Dermis blood vessel endothelial cell (primary cell): Measurements from ENCODE around the gene KCTD17. TPM values are rescaled to one million over a fixed set of nuclear protein-coding genes. Genes with fewer than 3 reads are reported as not detected.

ENCODE experiments used
- DNase-seq: peaks from one replicate; pipeline ENCODE4 v3.0.0; 2010
- total RNA-seq: library from RNA; depleted of rRNA; stranded (reverse); fragments of >200 nt; gene quantifications from 2 replicates; pipeline ENCODE4 v1.2.3, GENCODE V29; 2014

The KCTD17 gene
- total RNA-seq, 1 donor from 2014 or later, result 58.2 TPM

DNA sequence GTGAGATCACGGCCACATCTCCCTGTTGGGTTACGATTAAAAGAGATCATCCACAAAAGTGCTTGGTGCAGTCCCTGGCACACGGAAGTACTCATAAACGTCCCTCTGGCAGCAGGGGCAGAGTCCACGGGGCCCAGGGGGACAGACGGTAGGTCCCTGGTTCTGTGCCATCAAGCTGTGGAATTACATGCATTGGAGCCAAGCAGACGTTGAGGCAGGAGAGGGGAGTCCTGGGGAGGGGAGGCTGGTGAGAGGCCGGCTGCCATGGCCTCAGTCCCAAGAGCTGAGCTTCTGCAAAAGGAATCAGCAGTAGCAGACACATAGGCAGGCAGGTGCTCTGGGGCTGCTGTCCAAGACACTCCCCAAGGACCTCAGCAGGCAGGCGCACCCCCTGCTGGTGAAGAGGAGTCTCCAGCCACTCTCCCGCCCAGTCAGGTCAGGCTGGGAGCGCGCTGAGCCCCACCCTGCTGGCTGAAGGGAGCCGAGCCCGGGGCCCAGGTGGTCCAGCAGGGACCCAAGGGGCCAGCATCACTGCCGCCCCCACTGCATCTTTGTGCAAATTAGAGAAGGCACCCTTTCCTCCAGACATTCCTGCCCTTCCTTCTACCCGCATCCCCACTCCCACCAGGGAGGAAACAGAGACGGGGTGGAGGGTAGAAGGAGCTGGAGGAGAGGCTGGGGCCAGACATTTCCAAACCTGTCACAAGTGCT, 7.6 kb upstream of the KCTD17 start:
- peak; percentile 70 for DNase-seq

DNA sequence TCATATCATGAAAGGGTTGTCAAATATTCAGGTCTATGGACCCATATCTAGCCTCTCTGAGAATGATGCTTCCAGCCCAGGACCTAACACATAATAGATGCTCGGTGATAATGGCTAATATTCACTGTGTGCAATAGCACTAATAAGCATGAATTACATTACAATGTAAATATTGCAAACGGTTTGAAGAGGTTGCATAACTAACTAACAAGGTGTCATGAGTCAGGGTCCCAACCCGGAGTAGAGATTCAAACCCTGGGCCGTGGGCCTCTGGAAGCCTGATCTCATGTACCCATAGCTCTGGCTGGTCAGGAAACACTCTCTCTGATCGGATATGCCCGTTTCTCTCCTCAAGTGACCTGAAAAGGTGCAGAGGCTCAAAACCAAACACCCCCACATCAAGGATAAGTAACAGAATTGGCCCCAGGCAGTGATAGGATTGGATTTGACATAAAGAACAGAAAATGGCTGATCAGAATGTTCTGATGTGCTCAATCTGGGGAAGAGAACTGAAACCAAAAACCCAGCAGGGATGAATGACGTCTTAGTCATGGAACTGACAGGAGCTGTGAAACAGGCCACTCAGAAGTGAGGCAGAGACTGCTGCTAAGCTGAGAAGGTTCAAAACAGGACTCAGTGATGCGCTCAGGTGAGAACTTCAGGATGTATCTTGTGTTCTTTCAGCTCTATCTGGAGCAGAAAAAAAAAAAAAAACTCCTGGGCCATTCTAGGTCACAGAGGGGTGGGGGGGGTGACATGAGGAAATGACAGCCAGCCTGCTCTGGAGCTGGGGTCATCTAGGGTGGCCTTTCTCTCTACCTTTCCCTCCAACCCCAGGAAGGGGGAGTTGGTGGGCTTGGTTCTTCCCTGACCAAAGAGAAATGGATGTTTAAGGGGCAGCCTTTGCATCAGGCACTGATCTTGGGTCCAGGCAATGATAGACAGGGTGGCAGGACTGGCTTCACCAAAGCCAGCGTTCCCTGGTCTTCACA, 6.6 kb upstream of the KCTD17 start:
- DNase-seq, result no peak

DNA sequence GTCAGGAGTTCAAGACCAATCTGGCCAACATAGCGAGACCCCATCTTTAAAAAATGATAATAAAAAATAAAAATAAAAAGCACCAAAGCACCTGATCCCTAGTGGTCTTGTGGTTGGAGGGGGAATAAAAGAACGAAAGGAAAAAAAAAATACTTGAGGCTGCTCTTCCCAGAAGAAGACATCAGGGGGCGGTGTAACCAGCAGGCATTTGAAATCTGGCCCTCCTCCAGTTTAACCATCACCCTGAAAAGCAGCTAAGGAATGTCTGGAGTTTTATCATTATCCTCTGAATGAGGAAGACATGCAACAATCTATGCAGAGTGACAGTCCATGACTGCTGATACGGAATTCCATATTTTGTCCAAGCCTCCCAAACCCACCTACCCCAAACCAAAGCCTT, 5.6 kb upstream of the KCTD17 start:
- peak; percentile 66 for DNase-seq

DNA sequence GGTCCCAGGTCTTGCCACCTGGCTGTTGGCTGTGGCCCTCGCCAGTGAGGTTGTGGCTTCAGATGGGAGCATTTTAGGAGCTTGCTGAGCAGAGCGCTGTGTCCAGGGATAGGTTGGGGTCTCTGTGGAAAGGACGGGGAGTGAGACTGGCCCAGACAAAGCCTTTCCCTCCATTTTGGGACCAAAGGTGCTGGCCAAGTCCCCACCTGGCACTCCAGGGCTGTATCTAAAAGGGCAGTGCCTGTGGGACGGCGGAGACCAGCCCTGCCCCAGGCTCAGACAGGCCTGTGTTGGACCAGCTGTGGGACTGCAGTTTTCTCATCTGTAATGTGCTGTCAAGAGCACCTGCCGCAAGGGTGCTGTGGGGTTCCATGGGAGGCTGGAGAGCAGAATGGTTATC, 5.0 kb upstream of the KCTD17 start:
- no peak for DNase-seq

DNA sequence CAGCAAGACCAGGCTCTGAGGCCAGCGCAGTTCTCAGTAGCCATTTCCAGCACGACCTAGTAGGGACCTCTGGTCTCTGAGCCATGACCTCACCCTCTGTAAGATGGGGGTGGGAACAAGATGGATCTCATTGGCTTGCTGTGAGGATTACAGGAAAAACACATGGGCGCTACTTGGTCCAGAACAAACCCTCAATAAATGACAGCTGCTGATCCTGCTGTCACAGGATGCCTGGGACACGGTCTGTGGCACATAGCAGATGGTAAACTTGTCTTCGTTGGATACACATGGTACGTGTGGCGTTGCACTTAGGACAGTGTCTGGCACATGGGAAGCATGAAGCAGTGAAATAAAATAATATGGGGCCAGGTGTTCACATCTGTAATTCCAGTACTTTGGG, 4.5 kb upstream of the KCTD17 start:
- DNase-seq, result no peak

DNA sequence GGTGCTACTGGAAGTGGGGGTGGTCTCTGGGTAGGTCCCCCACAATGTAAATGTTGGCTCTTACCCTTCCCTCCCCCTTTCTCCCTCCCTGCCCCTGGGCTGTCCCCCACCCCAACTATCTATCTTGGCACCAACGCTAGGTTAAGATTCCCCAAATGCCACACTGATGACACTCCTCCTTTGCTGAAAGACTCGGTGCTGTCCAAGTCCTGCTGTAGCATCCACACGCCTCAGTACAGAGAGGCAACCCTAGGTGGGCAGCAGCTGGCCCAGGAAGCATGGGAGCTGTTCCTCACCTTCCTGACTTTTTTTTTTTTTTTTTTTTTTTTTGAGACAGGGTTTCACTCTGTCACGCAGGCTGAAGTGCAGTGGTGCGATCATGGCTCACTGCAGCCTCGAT, 3.4 kb upstream of the KCTD17 start:
- no peak for DNase-seq

DNA sequence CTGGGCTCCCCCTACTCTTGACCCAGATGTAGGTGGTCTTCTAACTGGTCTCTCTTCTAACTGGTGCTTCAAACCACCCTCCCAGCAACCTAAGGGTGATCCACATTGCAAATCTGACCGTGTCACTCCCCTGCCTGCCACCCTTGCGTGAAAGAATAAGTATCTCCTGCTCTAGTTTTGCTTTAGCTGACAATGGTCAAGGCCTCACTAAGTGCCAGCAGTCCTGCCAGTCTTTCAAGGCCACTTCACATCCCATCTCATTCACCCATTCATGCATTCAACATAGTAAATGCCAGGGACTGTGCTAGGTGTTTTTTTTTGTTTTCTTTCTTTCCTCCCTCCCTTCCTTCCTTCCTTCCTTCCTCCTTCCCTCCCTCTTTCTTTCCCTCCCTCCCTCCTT, 2.3 kb upstream of the KCTD17 start:
- DNase-seq, result no peak

DNA sequence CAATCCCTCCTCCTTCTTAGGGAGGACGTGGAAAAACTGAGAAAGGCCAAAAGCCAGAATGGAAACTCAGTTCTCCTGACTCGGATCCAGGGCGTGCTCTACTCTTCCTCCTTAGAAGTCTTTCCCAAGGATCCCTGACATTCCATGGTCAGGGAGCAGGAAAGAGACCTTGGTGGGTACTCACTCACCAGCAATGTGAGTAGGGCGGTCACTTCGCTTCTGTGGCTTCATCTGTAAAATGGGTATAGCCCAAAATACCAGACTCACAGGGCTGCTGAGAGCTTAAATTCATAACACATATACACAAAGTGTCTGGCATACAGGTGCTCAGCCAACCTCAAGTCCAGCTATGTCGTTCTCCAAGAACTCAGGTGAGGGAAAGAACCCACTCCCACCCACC, 629 bp upstream of the KCTD17 start:
- no peak for DNase-seq

DNA sequence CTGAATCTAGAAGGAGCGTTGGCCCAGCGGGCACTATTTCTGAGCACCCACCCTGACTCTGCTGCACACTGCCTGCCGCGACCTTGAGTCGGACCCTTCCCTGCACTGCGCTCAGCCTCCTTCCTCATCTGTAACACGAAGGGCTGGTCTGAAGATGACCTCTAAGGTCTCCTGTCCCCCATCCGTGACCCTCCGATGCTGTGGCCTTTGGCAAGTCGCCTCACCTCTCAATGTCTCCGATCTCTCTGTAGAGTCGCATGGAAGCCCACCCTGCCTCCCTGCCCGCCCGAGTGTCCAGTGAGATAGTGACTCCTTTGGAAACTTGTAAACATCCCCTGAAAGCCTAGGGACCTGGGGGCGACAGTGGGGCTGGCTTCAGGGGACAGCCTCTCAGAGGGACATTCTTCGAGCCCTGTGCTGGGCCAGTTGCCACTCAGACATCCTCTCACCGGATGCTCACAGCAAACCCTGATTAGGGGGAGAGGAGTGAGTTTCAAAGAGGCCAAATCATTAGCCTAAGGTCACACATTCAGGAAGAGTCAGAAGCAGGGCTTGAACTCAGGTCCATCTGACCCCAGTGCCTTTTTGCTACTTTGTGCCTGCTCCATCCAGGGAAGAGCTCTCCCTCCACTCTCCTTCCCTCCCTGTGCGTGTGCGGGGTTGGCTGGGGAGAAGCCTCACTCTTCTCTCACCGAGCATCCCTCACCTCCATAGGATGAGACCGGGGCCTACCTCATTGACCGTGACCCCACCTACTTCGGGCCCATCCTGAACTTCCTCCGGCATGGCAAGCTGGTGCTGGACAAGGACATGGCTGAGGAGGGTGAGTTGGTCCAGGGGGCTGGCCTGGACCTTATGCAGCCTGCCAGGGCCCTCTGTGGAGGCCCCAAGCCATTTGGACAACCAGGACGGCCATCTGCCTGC, 1.1 kb downstream of the KCTD17 start:
- DNase-seq, result no peak

DNA sequence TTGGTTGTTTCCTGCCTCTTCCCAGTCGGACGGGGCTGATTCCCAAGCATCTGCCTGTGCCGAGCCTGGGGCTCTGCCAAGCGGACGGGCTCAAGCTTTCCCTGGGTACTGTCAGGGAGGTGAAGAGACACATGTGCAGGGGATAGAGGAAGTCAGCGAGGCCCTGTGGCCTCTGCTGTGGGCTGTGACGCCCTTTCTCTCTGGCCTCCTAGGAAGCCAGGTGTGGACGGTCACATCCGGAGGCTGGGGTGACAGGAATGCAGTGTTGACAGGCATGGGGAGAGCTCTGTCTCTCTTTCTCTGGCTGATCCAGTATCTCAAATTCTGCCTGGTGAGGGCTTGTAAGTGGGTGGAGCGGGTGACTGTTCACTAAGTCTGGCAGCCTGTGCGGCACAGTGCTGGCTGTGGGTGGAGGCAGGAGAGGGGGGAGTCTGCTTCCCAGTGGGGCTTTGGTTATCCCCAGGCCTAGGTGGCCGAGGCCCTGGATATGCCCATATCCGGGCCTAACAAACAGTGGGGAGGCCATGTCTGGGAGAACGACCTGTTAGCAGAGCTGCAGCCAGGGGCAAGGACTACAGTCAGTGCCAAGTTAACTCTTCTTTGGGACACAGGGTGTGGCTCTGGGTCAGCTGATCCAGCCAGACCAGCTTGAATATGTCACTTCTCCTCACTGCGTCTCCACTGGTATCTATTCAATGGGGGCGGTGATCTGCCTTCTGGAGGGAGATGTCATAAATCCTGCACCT, 1.9 kb downstream of the KCTD17 start:
- no peak for DNase-seq

DNA sequence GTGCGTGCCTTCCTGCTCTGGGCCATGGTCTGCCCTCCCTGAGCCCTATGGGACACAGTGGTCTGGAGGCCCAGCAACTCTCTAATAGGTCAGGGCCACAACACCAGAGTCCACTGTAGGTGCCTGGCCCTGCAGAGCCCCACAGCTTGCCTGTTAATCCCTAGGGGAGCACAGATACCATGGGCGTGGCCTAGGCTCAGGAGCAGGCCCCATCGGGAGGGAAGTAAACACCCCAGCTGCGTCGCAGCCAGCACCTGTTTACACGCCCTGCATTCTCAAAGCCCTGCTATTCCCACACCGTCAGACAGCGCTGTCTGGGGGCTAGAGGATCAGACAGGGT, 2.5 kb downstream of the KCTD17 start:
- no peak for DNase-seq

DNA sequence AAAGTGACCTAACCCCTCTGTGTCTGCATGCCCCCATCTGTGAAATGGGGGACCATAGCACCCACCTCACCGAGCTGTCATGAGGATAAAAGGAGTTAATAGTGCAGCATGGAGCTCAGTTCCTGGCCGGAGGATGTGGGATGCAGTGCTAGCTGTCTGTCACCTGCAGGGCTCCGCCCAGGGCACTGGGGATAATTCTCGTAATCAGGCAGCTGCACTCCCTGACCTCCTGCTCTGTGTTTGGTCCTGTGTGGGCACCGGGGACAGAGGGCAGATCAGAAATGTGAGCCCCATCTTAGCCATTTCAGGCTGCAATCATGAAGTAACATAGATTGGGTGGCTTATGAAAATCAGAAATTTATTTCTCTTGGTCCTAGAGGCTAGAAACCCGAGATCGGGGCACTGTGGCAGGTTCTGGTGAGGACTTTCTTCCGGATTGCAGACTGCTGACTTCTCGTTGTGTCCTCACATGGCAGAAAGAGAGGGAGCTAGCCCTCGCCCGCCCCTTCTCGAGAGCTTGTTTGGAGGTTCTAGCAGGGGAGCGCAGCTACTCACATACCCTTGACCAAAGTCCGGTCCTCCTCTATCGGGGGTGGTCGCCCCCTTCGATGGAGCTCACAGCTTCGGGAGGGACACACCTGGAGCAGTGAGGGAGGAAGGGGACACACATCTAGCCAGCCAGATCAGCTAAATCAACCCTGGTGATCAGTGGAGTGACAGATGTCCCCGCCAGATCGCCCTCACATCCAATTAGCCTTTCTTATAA, 3.2 kb downstream of the KCTD17 start:
- DNase-seq, result no peak

DNA sequence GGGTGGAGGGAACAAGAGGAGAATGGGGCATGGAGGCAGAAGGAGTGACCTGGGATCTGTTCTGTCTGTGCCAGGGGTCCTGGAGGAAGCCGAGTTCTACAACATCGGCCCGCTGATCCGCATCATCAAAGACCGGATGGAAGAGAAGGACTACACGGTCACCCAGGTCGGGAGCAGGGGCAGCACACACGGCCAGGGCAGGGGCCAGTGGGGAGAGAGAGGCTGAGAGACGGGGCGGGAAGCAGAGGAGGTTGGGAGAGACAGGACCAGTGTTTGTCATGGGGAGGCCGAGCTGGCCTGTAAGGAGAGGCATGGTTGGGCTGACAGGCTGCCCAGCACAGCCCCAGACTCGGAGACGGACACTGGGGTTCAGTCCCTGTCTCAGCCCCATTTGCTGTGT, 4.7 kb downstream of the KCTD17 start:
- no peak for DNase-seq

DNA sequence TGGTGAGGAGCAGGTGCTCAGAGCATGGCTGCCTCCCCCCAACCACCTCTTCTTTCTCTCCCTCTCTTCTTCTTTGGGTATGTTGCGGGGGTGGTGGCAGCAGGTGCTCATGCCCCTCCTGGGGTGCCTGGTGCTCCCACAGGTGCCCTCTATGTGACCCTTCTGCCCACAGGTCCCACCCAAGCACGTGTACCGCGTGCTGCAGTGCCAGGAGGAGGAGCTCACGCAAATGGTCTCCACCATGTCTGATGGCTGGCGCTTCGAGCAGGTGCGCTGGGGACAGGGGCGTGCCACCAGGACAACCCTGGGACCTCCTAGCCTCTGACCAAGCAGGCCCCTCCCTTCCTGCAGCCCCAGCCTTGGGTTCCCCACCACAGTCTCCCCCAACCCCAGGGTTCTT, 5.7 kb downstream of the KCTD17 start:
- no peak for DNase-seq

DNA sequence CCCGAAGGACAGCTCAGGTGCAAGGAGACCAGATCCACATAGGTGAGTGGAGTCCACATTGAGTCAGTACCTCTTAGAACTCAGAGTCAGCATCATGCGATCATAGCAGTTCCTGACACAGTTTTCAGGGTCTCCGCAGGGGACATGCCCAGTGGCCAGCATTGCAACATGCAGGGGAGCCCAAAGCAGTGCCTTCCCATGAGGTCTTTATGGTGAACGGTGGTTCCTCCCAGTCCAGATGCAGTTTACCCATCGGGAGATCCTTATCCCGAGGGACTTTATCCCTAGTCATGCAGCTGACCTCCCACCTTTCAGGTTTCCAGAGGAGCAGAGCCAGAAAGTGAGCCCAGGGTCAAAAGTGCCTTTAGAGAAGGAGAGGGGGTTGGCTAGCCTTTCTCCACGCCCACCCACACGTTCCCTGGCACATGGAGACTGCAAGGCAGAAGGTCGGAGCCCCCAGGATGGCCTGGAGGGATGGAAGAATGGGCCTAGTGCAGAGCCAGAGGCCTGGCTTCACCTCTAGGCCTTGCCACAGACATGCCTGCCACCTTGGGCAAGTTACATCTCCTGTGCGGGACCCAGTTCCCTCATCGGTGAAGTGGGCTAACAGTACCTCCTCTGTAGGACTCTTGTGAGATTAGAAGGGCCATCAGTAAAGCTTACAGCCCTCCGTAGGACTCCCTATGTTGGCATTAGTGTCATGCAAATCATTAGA, 6.4 kb downstream of the KCTD17 start:
- no peak for DNase-seq

DNA sequence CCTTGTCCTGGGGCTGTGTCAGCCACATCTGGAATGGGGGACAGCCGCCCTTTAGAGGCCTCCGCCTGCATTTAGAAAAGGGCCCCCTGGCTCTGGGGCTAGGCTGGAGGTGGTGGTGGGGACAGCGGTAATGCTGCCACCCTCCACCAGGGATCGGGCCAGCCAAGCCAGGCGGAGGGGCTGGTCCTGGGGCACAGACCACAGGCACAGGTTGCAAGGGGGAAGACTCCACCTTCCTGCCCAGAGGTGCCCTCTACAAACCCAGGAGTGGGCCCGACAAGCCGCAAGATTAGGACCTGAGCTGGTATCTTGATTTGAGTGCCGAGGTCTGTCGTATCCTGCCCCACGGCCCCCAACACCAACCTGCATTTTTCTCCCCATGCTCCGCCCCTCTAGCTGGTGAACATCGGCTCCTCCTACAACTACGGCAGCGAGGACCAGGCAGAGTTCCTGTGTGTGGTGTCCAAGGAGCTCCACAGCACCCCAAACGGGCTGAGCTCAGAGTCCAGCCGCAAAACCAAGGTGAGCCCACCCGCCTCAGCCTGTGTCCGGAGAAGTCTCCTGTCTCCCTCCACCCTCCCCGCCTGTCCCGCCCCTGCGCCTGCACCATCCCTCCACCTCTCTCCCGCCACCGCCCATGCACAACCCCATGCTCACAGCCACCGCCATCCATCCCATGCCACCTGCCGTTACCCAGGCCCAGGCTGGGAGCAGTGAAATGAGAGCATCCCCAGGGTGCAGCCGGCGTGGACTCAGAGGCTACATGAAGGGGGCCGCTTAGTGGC, 7.6 kb downstream of the KCTD17 start:
- DNase-seq, result no peak

DNA sequence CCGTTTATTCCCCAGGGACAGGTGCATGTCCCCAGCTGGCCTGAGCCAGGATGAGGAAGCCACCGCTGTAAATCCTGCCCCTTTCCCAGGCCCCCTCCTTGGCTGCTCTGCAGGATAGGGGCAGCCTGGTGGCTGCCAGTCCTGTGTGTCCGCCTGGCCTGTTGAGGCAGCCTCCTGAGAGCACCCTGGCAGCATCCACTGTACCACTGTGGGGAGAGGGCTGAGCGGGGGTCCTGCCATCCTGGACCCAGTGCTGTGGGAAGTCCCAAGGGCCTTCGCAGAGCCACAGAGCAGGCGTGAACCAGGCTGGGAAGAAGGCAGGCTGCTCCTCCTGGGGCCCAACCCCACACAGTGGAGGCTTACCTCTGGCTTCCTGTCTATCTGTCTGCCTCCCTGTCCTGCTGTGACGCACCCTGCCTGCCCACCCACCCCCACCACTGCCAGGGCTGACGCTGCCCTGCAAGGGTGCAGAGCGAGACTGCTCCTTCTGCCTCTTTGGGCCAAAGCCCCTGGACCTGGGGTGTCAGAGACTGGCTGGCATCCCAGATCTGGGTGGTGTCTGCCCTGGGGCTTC, 8.4 kb downstream of the KCTD17 start:
- DNase-seq, result no peak

DNA sequence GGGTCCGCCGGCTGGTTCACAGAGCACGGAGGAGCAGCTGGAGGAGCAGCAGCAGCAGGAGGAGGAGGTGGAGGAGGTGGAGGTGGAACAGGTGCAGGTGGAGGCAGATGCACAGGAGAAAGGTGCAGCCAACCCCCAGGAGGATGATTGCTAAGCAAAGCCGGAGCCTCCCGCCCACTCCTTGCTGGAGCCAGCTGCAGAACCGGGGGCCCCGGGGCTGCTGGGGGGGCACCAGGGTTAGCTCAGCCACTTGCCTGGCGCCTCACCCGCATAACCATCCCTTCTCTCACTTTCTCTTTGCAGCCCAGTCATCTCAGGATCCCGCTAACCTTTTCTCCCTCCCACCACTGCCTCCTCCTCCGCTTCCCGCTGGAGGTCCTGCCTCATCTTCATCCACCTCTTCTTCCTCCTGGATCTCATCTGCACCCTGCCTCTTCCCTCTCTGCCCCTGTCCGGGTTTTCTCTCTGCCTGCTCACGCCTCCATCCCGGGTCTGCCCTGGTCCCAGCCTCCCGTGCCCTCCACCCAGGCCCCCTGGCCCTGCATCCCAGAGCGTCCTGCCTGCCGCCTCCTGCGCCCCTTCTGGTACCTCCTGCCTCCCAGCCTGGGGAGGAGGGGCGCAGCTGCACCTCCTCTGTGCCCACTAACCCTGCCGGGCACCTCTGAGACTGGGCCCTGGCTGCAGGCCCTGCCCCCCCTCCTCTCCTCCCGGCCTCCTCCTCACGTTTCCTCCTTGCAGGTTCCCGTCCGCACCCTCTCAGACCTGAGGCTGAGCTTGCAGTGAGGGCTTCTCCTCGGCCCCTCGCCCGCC, 9.5 kb downstream of the KCTD17 start:
- no peak for DNase-seq
